Measurements from ENCODE around the gene RRBP1.

DNA sequence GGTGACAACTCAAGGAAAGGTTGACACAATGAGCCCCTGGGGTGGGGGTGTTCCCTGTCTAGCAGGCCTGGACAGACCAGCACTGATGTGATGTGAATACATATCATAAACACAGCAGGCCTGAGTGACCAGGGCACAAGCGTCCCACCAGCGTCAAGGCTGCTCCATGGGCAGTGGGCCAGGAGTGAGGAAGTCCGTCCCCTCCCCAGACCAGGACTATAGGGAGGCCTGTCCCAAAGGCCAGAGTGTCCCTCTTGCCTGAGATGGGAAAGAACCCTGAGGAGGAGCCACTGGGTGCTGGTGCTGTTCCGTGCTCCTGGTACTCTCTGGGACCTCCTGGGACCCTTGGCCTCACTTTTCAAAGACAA lies 44.6 kb downstream of the RRBP1 start:
- TF ChIP-seq, protein P1, sequence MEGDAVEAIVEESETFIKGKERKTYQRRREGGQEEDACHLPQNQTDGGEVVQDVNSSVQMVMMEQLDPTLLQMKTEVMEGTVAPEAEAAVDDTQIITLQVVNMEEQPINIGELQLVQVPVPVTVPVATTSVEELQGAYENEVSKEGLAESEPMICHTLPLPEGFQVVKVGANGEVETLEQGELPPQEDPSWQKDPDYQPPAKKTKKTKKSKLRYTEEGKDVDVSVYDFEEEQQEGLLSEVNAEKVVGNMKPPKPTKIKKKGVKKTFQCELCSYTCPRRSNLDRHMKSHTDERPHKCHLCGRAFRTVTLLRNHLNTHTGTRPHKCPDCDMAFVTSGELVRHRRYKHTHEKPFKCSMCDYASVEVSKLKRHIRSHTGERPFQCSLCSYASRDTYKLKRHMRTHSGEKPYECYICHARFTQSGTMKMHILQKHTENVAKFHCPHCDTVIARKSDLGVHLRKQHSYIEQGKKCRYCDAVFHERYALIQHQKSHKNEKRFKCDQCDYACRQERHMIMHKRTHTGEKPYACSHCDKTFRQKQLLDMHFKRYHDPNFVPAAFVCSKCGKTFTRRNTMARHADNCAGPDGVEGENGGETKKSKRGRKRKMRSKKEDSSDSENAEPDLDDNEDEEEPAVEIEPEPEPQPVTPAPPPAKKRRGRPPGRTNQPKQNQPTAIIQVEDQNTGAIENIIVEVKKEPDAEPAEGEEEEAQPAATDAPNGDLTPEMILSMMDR (IDR thresholded peaks at IDR 0.05; ENCODE audit: low read length) = no peak
- TF ChIP-seq EZH2 (IDR thresholded peaks at IDR 0.05; ENCODE audit: borderline replicate concordance, low read length) = no peak

All from OCI-LY1 (cell line).